Measurements from ENCODE around the gene BLID. TPM values are rescaled to one million over a fixed set of nuclear protein-coding genes. Genes with fewer than 3 reads are reported as not detected.

The BLID gene
- total and polyA plus RNA-seq, 7 donors = 0.04 to 0.45 TPM; not detected in 5

DNA sequence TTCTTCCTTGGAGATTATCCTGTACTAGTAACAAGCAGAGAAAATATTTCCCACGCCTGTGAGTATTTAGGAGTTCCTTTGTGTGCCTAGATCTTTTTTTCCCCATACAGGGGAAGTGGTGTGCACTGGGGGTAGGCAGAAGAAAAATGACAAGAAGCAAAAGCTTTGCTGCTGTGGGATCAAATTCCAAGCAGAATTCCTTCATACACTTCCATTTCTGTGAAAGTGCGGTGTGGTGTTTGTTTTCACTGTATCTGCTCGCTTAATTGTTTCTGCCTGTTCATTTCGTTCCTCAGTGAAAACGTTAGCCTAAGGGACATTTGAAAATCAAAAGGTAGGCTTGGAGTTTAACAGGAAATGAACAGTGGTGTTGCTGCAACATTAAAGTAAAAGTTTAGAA lies 47.9 kb downstream of the BLID start:
- DNase-seq (no peak), ATAC-seq (no peak)
- Histone ChIP-seq H3K27me3 (ENCODE audit: insufficient read depth in 3 of 3, low read length in 2 of 3) (no peaks in the 10 kb centered on the region), H3K4me3 (no peak overlapping the region), H3K36me3 (ENCODE audit: insufficient read depth in 1 of 2, low read depth in 1 of 2) (no peaks in the 10 kb centered on the region), H3K9me3 (no peaks in the 10 kb centered on the region), H3K27ac (no peak overlapping the region), H3K4me1 (no peaks in the 10 kb centered on the region)
- WGBS, 3 donors = 52 to 56% (median 53%) methylated on average over 5 of the region's 5 CpGs
- TF ChIP-seq, protein P1, sequence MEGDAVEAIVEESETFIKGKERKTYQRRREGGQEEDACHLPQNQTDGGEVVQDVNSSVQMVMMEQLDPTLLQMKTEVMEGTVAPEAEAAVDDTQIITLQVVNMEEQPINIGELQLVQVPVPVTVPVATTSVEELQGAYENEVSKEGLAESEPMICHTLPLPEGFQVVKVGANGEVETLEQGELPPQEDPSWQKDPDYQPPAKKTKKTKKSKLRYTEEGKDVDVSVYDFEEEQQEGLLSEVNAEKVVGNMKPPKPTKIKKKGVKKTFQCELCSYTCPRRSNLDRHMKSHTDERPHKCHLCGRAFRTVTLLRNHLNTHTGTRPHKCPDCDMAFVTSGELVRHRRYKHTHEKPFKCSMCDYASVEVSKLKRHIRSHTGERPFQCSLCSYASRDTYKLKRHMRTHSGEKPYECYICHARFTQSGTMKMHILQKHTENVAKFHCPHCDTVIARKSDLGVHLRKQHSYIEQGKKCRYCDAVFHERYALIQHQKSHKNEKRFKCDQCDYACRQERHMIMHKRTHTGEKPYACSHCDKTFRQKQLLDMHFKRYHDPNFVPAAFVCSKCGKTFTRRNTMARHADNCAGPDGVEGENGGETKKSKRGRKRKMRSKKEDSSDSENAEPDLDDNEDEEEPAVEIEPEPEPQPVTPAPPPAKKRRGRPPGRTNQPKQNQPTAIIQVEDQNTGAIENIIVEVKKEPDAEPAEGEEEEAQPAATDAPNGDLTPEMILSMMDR (IDR thresholded peaks at IDR 0.05) = no peak
- intact Hi-C loops (cut with DNase I) = no loop called here
